GM18508 (cell line): Measurements from ENCODE around the gene STEAP1B.
A peak's percentile ranks its signal among the peaks of the same experiment; 100 is the strongest.
"Not testable (repeated sequence)": the region's sequence is repeated elsewhere in the genome, so short reads cannot be mapped to it uniquely, and the experiment has no call there.

ENCODE experiments used
- ATAC-seq: cut with Tn5 transposase; IDR thresholded peaks from one replicate; pipeline ENCODE4 v1.9.1; 2021; ENCODE audit warnings: moderate number of reproducible peaks; ENCODE audit not compliant: insufficient read depth, unreplicated experiment

Gene STEAP1B

GRCh38 chr7:22499888-22500689 is at the start of gene STEAP1B:
Gene STEAP1B (minus strand): TSS chr7:22500188. CDS start chr7:22494855, 5,333 bp downstream.
- ATAC-seq: peak; percentile 89

DNA sequence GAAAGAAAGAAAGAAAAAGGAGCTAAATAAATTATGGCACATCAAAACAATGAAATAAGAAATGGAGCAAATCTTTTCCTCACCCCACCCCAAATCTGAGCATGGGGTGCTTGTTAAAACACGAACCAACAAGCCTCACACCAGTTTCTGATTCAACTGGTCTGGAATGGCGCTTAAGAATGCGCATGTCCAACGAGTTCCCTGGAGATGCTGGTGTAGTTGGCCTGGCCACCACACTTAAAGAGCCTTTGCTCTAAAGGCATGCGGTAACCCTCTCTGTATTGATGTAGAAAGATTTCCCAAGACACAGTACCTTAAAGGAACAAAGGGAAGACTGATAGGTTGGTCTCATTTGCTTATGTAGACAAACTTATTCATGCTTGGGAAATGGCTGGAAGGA is 49.1 kb upstream of the STEAP1B start:
- no peak for ATAC-seq

GRCh38 chr7:22548313-22548712 is 48.3 kb upstream of the STEAP1B start:
- no peak for ATAC-seq

- ATAC-seq: no peak
These were observed 46.8 kb upstream of the STEAP1B start for GRCh38 chr7:22546769-22547168.

GRCh38 chr7:22545529-22545928 is 45.5 kb upstream of the STEAP1B start:
- ATAC-seq: no peak

DNA sequence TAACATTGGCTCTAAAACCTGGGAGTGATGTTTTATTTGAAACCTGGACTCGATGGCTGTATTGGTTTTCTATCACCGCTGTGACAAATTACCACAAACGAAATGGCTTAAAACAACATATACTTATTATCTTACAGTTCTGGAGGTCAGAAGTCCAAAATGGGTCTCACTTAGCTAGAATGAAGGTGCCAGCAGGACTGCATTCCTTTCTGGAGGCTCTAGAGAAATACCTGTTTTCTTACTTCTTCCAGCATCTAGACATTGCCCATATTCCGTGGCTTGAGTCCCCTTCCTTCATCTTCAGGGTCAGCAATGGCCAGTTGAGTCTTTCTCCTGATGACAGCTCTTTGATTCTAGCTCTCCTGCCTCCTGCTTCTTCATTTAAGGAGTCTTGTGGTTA is 44.3 kb upstream of the STEAP1B start:
- ATAC-seq: no peak

GRCh38 chr7:22543169-22543568 is 43.2 kb upstream of the STEAP1B start:
- no peak for ATAC-seq

DNA sequence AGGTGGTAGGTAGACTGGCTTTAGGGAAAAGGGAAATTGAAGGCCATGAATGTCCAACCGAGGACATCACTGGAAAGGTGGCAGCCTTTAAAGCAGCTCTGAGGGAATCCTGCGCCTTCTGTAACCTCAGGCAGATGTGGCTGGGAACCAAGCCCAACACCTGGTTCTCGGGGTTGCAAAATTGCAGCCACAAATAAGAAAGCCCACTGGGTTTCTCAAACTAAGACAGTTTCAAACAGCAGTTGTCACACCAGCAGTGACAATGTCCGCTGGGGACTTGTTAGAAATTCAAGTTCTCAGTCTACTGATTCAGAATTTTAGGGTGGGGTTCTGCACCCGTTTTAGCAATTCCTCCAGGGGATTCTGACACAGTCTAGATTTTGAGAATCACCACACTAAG is 42.7 kb upstream of the STEAP1B start:
- no peak for ATAC-seq

DNA sequence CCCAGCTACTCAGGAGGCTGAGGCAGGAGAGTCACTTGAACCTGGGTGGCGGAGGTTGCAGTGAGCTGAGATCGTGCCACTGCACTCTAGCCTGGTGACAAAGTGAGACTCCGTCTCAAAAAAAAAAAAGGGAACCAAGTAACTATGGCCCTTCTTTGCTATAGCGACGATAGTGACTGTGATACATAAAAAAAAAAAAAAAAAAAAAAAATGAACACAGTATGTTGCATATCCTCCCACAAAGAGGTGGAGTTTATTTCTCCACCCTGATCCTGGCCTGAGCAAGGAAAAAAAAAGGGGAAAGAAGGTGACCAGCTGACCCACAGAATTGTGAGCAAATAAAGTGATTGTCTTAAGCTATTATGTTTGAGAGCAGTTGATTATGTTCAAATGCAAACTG is 42.3 kb upstream of the STEAP1B start:
- ATAC-seq: no peak

GRCh38 chr7:22541789-22542188 is 41.8 kb upstream of the STEAP1B start:
- ATAC-seq: no peak

DNA sequence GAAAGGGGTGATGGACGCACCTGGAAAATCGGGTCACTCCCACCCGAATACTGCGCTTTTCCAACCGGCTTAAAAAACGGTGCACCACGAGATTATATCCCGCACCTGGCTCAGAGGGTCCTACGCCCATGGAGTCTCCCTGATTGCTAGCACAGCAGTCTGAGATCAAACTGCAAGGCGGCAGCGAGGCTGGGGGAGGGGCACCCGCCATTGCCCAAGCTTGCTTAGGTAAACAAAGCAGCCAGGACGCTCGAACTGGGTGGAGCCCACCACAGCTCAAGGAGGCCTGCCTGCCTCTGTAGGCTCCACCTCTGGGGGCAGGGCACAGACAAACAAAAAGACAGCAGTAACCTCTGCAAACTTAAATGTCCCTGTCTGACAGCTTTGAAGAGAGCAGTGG is 28.5 kb upstream of the STEAP1B start:
- not testable (repeated sequence) for ATAC-seq

DNA sequence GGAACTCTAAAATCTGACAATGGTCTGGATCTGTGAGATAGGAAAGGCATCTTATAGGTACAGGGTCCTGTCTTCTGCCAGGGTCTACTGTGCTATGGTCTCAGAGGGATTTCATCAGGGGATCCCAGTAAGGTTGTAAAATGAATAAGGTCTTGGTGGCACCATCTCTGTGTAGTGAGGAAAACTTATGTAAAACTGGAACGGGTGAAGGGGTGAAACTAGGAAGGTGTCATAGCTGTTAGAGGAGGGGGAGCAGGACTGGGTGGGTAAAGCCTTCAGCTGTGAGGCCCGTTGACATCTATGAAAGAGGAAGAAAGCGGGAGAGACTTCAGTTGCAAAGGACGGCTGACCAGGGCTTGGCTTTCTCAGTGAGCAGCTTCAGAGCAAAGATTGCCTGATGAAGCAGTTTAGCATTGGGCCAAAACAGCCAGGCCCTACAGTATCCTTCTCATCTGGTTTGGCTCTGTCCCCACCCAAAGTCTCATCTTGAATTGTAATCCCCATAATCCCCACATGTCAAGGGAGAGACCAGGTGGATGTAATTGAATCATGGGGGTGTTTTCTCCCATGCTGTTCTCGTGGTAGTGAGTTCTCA is 24.5 kb upstream of the STEAP1B start:
- not testable (repeated sequence) for ATAC-seq

- ATAC-seq: not testable (repeated sequence)
These were observed 23.7 kb upstream of the STEAP1B start for GRCh38 chr7:22523478-22524352.

DNA sequence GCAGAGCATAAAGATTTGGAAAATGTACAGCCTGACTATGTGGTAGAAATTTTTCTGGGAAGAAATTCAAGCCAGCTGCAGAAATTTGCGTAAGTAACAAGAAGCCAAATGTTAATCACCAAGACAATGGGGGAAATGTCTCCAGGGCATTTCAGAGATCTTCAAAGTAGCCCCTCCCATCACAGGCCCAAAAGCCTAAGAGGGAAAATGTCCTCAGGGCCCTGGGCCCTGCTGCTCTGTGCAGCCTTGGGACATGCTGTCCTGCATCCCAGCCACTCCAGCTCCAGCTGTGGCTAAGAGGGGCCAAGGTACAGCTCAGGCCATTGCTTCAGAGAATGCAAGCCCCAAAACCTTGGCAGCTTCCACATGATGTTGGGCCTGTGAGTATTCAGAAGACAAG is 19.6 kb upstream of the STEAP1B start:
- ATAC-seq: not testable (repeated sequence)

DNA sequence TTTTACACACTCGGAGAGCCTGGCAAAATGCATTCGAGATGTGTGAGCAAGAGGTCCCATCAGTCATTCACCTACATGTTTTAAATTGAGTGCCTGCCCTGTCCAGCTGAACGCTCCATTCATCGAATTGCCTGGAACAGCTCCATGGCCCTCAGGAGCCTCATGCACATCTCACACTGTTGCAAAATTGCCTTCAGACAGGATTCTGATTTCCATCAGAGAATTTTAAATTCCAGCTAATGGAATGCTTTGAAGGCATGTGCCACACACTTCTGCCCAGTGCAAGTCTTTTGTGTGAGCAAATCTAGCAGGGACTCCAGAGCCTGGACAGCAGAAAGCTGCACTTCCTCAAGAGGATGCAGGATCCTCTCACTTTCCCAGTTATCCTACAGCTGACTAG is 17.0 kb upstream of the STEAP1B start:
- not testable (repeated sequence) for ATAC-seq

DNA sequence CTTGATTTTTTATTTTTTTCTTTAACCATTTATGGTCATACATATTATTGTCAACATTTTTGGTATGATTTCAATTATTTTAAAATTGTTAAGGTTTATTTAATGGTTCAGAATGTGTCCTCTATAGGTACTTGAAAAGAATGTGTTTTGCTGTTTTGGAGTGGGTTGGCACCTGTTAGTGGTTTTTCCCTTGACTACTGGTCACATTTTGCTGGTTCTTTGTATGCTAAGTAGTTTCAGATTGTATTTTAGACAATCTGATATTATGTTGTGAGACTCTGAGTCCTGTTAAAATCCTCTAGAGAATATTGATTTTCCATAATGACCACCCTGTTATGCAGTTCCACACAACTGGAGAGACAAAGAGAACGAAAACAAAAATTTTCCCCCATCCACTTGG is 15.0 kb upstream of the STEAP1B start:
- ATAC-seq: not testable (repeated sequence)

- ATAC-seq: not testable (repeated sequence)
These were observed 7.3 kb upstream of the STEAP1B start for GRCh38 chr7:22507320-22507719.

GRCh38 chr7:22506316-22507020 is 6.5 kb upstream of the STEAP1B start:
- not testable (repeated sequence) for ATAC-seq

DNA sequence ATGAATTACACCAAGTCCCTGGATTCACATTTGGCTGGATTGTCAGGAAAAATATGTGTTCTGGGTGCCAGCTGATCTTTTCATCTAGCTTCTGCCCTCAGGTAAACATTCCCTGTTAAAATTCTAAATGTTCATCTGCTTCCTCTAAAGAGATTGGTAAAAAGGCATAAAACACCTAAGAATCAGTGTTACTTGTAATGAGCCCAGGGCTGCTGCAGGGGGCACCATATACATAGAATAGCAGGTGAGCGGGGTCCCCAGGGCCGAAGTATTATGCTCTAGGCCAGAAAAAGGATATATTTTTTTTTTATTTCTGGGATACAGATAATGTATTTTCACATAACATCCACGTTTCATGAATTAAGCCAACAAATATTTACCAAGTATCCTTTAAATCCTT is 4.5 kb upstream of the STEAP1B start:
- ATAC-seq: not testable (repeated sequence)

GRCh38 chr7:22502104-22502503 is 2.1 kb upstream of the STEAP1B start:
- ATAC-seq: not testable (repeated sequence)
